Measurements from ENCODE around the gene AMDHD2. TPM values are rescaled to one million over a fixed set of nuclear protein-coding genes. Genes with fewer than 3 reads are reported as not detected.

Gene AMDHD2
- total and polyA plus RNA-seq, 2 of the 13 experiments (the other 11 are each of a cell fraction or from before 2014, with no cell fraction given) = 33.5 to 39.1 TPM

DNA sequence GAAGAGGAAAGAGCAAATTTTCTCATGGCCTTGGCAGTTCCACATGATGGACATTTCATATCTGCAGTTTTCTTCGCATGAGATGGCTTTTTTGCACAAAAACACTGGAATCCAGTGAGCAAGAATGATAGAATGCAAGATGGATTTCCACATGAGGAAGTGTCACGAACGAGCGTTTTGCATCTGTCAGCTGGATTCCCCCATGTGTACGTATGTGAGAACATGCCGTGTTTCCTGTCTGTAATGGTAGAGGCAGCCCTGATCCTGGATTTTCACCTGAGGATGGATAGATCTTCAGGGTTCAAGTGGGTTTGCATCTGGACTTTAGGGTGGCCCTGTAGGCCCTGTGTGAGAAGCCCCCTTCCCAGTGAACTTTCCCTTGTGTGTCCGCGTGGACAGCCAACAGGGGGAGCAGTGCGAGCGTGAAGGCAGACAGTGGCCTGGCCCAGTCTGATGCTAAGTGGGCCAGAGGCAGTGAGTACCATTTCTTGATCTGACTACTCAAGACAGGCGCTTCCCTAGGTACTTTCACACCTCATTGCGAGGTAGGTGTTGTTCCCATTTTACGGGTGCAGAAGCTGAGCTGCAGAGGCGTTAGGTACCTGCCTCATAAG, 19.8 kb downstream of the AMDHD2 start (continued):
- TF ChIP-seq, protein P1, sequence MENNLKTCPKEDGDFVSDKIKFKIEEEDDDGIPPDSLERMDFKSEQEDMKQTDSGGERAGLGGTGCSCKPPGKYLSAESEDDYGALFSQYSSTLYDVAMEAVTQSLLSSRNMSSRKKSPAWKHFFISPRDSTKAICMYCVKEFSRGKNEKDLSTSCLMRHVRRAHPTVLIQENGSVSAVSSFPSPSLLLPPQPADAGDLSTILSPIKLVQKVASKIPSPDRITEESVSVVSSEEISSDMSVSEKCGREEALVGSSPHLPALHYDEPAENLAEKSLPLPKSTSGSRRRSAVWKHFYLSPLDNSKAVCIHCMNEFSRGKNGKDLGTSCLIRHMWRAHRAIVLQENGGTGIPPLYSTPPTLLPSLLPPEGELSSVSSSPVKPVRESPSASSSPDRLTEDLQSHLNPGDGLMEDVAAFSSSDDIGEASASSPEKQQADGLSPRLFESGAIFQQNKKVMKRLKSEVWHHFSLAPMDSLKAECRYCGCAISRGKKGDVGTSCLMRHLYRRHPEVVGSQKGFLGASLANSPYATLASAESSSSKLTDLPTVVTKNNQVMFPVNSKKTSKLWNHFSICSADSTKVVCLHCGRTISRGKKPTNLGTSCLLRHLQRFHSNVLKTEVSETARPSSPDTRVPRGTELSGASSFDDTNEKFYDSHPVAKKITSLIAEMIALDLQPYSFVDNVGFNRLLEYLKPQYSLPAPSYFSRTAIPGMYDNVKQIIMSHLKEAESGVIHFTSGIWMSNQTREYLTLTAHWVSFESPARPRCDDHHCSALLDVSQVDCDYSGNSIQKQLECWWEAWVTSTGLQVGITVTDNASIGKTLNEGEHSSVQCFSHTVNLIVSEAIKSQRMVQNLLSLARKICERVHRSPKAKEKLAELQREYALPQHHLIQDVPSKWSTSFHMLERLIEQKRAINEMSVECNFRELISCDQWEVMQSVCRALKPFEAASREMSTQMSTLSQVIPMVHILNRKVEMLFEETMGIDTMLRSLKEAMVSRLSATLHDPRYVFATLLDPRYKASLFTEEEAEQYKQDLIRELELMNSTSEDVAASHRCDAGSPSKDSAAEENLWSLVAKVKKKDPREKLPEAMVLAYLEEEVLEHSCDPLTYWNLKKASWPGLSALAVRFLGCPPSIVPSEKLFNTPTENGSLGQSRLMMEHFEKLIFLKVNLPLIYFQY (CRISPR knock-in tag; IDR thresholded peaks at IDR 0.05; ENCODE audit: borderline replicate concordance) = peak; percentile 67; the same call in 1 of the 2 replicates
- 0 out of 2 replicates have a peak, but pooled peaks have one; percentile 20 for TF ChIP-seq MAFF (IDR thresholded peaks at IDR 0.05; ENCODE audit: low read depth, low read length)
- TF ChIP-seq MAFK (conservative IDR thresholded peaks at IDR 0.05 in 1 of 2, IDR thresholded peaks at IDR 0.05 in 1 of 2; ENCODE audit: low read length in 2 of 2) = 0 out of 4 replicates have a peak, but pooled peaks of 1 of the 2 experiments have one; percentile 24
- 0 out of 2 replicates have a peak, but pooled peaks have one; percentile 51 for TF ChIP-seq ZNF720 (CRISPR knock-in tag; IDR thresholded peaks at IDR 0.05)
- TF ChIP-seq, protein P2, sequence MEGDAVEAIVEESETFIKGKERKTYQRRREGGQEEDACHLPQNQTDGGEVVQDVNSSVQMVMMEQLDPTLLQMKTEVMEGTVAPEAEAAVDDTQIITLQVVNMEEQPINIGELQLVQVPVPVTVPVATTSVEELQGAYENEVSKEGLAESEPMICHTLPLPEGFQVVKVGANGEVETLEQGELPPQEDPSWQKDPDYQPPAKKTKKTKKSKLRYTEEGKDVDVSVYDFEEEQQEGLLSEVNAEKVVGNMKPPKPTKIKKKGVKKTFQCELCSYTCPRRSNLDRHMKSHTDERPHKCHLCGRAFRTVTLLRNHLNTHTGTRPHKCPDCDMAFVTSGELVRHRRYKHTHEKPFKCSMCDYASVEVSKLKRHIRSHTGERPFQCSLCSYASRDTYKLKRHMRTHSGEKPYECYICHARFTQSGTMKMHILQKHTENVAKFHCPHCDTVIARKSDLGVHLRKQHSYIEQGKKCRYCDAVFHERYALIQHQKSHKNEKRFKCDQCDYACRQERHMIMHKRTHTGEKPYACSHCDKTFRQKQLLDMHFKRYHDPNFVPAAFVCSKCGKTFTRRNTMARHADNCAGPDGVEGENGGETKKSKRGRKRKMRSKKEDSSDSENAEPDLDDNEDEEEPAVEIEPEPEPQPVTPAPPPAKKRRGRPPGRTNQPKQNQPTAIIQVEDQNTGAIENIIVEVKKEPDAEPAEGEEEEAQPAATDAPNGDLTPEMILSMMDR (CRISPR knock-in tag; IDR thresholded peaks at IDR 0.05) = peak; percentile 62
- TF ChIP-seq HOXA3 (CRISPR knock-in tag; IDR thresholded peaks at IDR 0.05) = 0 out of 2 replicates have a peak, but pooled peaks have one; percentile 15
- 0 out of 2 replicates have a peak, but pooled peaks have one; percentile 6 for TF ChIP-seq SMC3 (IDR thresholded peaks at IDR 0.05; ENCODE audit: low read length)
- TF ChIP-seq, protein P3, sequence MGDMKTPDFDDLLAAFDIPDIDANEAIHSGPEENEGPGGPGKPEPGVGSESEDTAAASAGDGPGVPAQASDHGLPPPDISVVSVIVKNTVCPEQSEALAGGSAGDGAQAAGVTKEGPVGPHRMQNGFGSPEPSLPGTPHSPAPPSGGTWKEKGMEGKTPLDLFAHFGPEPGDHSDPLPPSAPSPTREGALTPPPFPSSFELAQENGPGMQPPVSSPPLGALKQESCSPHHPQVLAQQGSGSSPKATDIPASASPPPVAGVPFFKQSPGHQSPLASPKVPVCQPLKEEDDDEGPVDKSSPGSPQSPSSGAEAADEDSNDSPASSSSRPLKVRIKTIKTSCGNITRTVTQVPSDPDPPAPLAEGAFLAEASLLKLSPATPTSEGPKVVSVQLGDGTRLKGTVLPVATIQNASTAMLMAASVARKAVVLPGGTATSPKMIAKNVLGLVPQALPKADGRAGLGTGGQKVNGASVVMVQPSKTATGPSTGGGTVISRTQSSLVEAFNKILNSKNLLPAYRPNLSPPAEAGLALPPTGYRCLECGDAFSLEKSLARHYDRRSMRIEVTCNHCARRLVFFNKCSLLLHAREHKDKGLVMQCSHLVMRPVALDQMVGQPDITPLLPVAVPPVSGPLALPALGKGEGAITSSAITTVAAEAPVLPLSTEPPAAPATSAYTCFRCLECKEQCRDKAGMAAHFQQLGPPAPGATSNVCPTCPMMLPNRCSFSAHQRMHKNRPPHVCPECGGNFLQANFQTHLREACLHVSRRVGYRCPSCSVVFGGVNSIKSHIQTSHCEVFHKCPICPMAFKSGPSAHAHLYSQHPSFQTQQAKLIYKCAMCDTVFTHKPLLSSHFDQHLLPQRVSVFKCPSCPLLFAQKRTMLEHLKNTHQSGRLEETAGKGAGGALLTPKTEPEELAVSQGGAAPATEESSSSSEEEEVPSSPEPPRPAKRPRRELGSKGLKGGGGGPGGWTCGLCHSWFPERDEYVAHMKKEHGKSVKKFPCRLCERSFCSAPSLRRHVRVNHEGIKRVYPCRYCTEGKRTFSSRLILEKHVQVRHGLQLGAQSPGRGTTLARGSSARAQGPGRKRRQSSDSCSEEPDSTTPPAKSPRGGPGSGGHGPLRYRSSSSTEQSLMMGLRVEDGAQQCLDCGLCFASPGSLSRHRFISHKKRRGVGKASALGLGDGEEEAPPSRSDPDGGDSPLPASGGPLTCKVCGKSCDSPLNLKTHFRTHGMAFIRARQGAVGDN (CRISPR knock-in tag; IDR thresholded peaks at IDR 0.05) = peak; percentile 30; the same call in 1 of the 2 replicates
- TF ChIP-seq RAD21 (CRISPR knock-in tag; IDR thresholded peaks at IDR 0.05) = 0 out of 2 replicates have a peak, but pooled peaks have one; percentile 13
- TF ChIP-seq STAG1 (CRISPR knock-in tag; IDR thresholded peaks at IDR 0.05) = peak; percentile 62
